GM20431 (cell line): ENCODE data around the gene PBX3.

Experiments used
- in situ Hi-C: fragments of 300-500 bp; cut with MseI, MboI; formaldehyde crosslinking; loops from one replicate; pipeline ENCODE4 v1.15.0; 2020; ENCODE audit warnings: low sequenced_read_pairs; ENCODE audit not compliant: unreplicated experiment

Gene PBX3

GRCh38 chr9:125896404-125896803 is 149.2 kb downstream of the PBX3 start:
- in situ Hi-C loops: no loop called here

- in situ Hi-C loops: no loop called here
Observed at GRCh38 chr9:125896964-125897363, 149.8 kb downstream of the PBX3 start.

GRCh38 chr9:125897481-125897880 is 150.3 kb downstream of the PBX3 start:
- in situ Hi-C loops: no loop called here

GRCh38 chr9:125902214-125902613 is 155.0 kb downstream of the PBX3 start:
- in situ Hi-C loops: no loop called here

- in situ Hi-C loops: no loop called here
Observed at GRCh38 chr9:125902831-125903512, 155.8 kb downstream of the PBX3 start.

GRCh38 chr9:125904155-125904851 is 157.1 kb downstream of the PBX3 start:
- in situ Hi-C loops: no loop called here

GRCh38 chr9:125906144-125906543 is 159.0 kb downstream of the PBX3 start:
- in situ Hi-C loops: no loop called here

GRCh38 chr9:125906893-125907292 is 159.7 kb downstream of the PBX3 start:
- in situ Hi-C loops: no loop called here

GRCh38 chr9:125908136-125908535 is 161.0 kb downstream of the PBX3 start:
- in situ Hi-C loops: no loop called here

GRCh38 chr9:125908966-125909365 is 161.8 kb downstream of the PBX3 start:
- in situ Hi-C loops: no loop called here

- in situ Hi-C loops: no loop called here
Observed at GRCh38 chr9:125909459-125909858, 162.3 kb downstream of the PBX3 start.

GRCh38 chr9:125910286-125910685 is 163.1 kb downstream of the PBX3 start:
- in situ Hi-C loops: no loop called here

- in situ Hi-C loops: no loop called here
Observed at GRCh38 chr9:125911861-125912644, 164.9 kb downstream of the PBX3 start.

- in situ Hi-C loops: no loop called here
Observed at GRCh38 chr9:125912667-125913066, 165.5 kb downstream of the PBX3 start.

GRCh38 chr9:125913551-125913950 is 166.4 kb downstream of the PBX3 start:
- in situ Hi-C loops: no loop called here

GRCh38 chr9:125914411-125914810 is 167.2 kb downstream of the PBX3 start:
- in situ Hi-C loops: no loop called here

- in situ Hi-C loops: no loop called here
Observed at GRCh38 chr9:125915606-125916005, 168.4 kb downstream of the PBX3 start.

- in situ Hi-C loops: no loop called here
Observed at GRCh38 chr9:125919565-125919964, 172.4 kb downstream of the PBX3 start.

GRCh38 chr9:125920402-125920801 is 173.2 kb downstream of the PBX3 start:
- in situ Hi-C loops: no loop called here

GRCh38 chr9:125922854-125923253 is 175.7 kb downstream of the PBX3 start:
- in situ Hi-C loops: no loop called here

- in situ Hi-C loops: no loop called here
Observed at GRCh38 chr9:125924351-125924750, 177.2 kb downstream of the PBX3 start.
